ENCODE measurements around the gene CYP26C1. TPM values are rescaled to one million over a fixed set of nuclear protein-coding genes. Genes with fewer than 3 reads are reported as not detected.

The CYP26C1 gene
- total RNA-seq, 1 donor from 2014 or later = 0.25 TPM

- Mint-ChIP-seq H3K27me3 (ENCODE audit: low read depth) (peaks cover 1% of the 10 kb centered on the region), H3K4me1 (ENCODE audit: low read depth) (peaks cover 44% of the 10 kb centered on the region), H3K4me3 (ENCODE audit: unreplicated experiment) (no peak overlapping the region), H3K27ac (ENCODE audit: unreplicated experiment) (peak overlapping the region; percentile 52), H3K36me3 (ENCODE audit: low read depth) (no peaks in the 10 kb centered on the region), H3K9me3 (ENCODE audit: low read depth) (no peaks in the 10 kb centered on the region)
- TF ChIP-seq, protein P1, sequence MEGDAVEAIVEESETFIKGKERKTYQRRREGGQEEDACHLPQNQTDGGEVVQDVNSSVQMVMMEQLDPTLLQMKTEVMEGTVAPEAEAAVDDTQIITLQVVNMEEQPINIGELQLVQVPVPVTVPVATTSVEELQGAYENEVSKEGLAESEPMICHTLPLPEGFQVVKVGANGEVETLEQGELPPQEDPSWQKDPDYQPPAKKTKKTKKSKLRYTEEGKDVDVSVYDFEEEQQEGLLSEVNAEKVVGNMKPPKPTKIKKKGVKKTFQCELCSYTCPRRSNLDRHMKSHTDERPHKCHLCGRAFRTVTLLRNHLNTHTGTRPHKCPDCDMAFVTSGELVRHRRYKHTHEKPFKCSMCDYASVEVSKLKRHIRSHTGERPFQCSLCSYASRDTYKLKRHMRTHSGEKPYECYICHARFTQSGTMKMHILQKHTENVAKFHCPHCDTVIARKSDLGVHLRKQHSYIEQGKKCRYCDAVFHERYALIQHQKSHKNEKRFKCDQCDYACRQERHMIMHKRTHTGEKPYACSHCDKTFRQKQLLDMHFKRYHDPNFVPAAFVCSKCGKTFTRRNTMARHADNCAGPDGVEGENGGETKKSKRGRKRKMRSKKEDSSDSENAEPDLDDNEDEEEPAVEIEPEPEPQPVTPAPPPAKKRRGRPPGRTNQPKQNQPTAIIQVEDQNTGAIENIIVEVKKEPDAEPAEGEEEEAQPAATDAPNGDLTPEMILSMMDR (IDR thresholded peaks at IDR 0.05) = peak; percentile 97
- no peak for DNase-seq (ENCODE audit: low spot score)
These were observed 19.9 kb downstream of the CYP26C1 start for GRCh38 chr10:93080350-93081046.

GRCh38 chr10:93081318-93081717 lies 20.7 kb downstream of the CYP26C1 start:
- Mint-ChIP-seq H3K4me3 (ENCODE audit: unreplicated experiment) (no peak overlapping the region), H3K4me1 (ENCODE audit: low read depth) (peaks cover 40% of the 10 kb centered on the region), H3K27me3 (ENCODE audit: low read depth) (no peaks in the 10 kb centered on the region), H3K36me3 (ENCODE audit: low read depth) (no peaks in the 10 kb centered on the region), H3K9me3 (ENCODE audit: low read depth) (no peaks in the 10 kb centered on the region), H3K27ac (ENCODE audit: unreplicated experiment) (peak overlapping the region; percentile 29)
- TF ChIP-seq, protein P1 (IDR thresholded peaks at IDR 0.05) = no peak
- DNase-seq (ENCODE audit: low spot score) = no peak

GRCh38 chr10:93081834-93082233 lies 21.2 kb downstream of the CYP26C1 start:
- Mint-ChIP-seq H3K27ac (ENCODE audit: unreplicated experiment) (peak overlapping the region; percentile 46), H3K36me3 (ENCODE audit: low read depth) (no peaks in the 10 kb centered on the region), H3K9me3 (ENCODE audit: low read depth) (no peaks in the 10 kb centered on the region), H3K27me3 (ENCODE audit: low read depth) (no peaks in the 10 kb centered on the region), H3K4me1 (ENCODE audit: low read depth) (peaks cover 36% of the 10 kb centered on the region), H3K4me3 (ENCODE audit: unreplicated experiment) (no peak overlapping the region)
- no peak for DNase-seq (ENCODE audit: low spot score)
- TF ChIP-seq, protein P1 (IDR thresholded peaks at IDR 0.05) = no peak

DNA sequence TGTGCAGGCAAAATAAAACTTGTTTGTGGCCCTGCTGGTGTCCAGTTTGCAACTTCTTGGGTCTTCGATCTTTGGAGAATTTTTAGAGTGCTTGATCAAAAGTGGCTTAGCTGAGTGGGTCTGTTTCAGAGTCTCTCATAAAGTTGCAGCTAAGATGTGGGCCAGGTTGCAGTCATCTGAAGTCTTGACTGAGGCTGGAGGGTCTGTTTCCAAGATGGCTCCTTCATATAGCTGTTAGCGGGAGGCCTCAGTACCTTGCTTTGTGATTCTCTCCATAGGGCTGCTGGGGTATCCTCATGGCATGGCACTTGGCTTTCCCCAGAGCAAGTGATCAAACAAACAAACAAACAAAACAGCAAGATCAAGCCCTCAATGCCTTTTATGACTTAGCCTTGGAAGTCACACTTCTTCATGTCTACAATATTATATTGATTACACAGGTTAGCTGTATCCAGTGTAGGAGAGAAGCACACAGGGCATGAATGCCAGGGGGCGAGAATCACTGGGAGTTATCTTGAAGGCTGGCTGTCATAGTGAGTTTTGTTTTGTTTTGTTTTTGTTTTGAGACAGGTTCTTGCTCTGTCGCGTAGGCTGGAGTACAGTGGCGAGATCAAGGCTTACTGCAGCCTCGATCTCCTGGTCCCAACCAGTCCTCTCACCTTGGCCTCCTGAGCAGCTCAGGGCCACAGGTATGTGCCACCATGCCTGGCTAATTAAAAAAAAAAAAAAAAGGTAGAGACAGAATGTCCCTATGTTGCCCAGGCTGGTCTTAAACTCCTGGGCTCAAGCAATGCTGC lies 23.3 kb downstream of the CYP26C1 start:
- peaks cover 30% of the 10 kb centered on the region for H3K4me1 Mint-ChIP-seq (ENCODE audit: low read depth)
- DNase-seq (ENCODE audit: low spot score) = no peak
- TF ChIP-seq, protein P1 (IDR thresholded peaks at IDR 0.05) = no peak
- H3K36me3 Mint-ChIP-seq (ENCODE audit: low read depth) = no peaks in the 10 kb centered on the region
- H3K4me3 Mint-ChIP-seq (ENCODE audit: unreplicated experiment) = no peak overlapping the region
- no peak overlapping the region for H3K27ac Mint-ChIP-seq (ENCODE audit: unreplicated experiment)
- H3K27me3 Mint-ChIP-seq (ENCODE audit: low read depth) = peaks cover 4% of the 10 kb centered on the region
- no peaks in the 10 kb centered on the region for H3K9me3 Mint-ChIP-seq (ENCODE audit: low read depth)

DNA sequence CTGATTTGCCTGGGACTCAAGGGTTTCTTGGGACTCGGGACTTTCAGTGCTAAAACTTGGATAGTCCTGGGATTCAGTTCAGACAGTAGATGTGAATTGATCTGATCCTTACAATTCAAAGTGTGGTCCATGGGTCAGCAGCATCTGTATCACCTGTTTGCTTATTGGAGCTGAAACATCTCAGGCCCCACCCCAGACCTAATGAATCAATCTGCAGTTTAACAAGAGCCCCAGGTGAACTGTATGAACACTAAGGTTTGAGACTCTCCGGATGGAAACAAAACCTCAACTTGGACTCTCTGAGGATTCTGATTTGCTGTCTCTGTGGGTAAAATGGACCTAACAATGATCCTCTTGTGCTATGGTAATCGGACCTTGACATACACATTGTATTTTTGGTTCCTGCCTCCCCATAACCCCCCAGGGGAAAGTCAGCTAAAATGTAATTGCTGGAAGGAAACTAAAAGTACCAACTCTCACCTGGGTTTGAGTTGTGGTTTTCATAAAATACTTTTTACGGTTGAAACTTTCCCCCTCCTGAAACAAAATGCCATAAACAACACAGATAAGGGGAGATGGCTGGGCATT lies 24.8 kb downstream of the CYP26C1 start:
- H3K27me3 Mint-ChIP-seq (ENCODE audit: low read depth) = peaks cover 6% of the 10 kb centered on the region
- no peak for DNase-seq (ENCODE audit: low spot score)
- H3K36me3 Mint-ChIP-seq (ENCODE audit: low read depth) = no peaks in the 10 kb centered on the region
- H3K4me3 Mint-ChIP-seq (ENCODE audit: unreplicated experiment) = no peak overlapping the region
- TF ChIP-seq, protein P1 (IDR thresholded peaks at IDR 0.05) = no peak
- peaks cover 17% of the 10 kb centered on the region for H3K4me1 Mint-ChIP-seq (ENCODE audit: low read depth)
- H3K9me3 Mint-ChIP-seq (ENCODE audit: low read depth) = no peaks in the 10 kb centered on the region
- no peak overlapping the region for H3K27ac Mint-ChIP-seq (ENCODE audit: unreplicated experiment)

All from chondrocyte (in vitro differentiated cells).